GM12891 (cell line): Measurements from ENCODE around the gene SEC31A.

Experiments used
- POLR2A ChIP-seq: IDR thresholded peaks from 2 replicates; pipeline ENCODE4 v1.6.1; 2011; ENCODE audit warnings: low read depth, low read length, control low read depth
- POU2F2 ChIP-seq: IDR thresholded peaks from 2 replicates; pipeline ENCODE4 v1.6.1; 2011; ENCODE audit warnings: low read depth, mild to moderate bottlenecking, control low read depth, low read length, moderate library complexity
- SPI1 ChIP-seq: IDR thresholded peaks from 2 replicates; pipeline ENCODE4 v1.6.1; 2011; ENCODE audit warnings: low read depth, low read length, control low read depth
- TAF1 ChIP-seq: IDR thresholded peaks from 2 replicates; pipeline ENCODE4 v1.6.1; 2011; ENCODE audit warnings: low read depth, low read length, control low read depth

- TF ChIP-seq TAF1 (no peak), POLR2A (no peak), SPI1 (no peak), POU2F2 (no peak)
Observed at GRCh38 chr4:82786828-82787227, 104.1 kb downstream of the SEC31A start.
